Endothelial cell of umbilical vein (primary cell): ENCODE measurements around the gene CXCL6. TPM values are rescaled to one million over a fixed set of nuclear protein-coding genes. Genes with fewer than 3 reads are reported as not detected.

Experiments
- BruUV-seq: library from RNA; stranded (reverse); fragments of 400-500 nt; replicated peaks from 2 replicates; lab custom pipeline; 2021; lab: Mats Ljungman, UMichigan
- CTCF ChIA-PET: fragments of 300-600, 350-600 bp; sonication (Branson Sonifier 250); formaldehyde crosslinking; loops from one replicate; lab custom pipeline; 2021; ENCODE audit warnings: antibody characterized with exemption, inconsistent platforms; lab: Charles Lee
- POLR2A ChIA-PET: fragments of 300-600, 350-600 bp; sonication (Branson Sonifier 250); formaldehyde crosslinking; loops from one replicate; lab custom pipeline; 2021; ENCODE audit warnings: antibody characterized with exemption, inconsistent platforms; lab: Charles Lee
- DNase-seq: peaks from one replicate; pipeline ENCODE4 v3.0.0-alpha.2; 2011; ENCODE audit warnings: low read depth, low spot score
- FAIRE-seq: peaks from 2 replicates; lab custom pipeline; 2011; peaks lifted over from hg19 to GRCh38; lab: Jason Lieb, UNC
- H2AFZ ChIP-seq: 2 replicates; pipeline ENCODE4 v1.6.0; 2012; ENCODE audit warnings: low read depth, low read length, control low read depth, inconsistent platforms
- H3K27ac ChIP-seq: 2 replicates; pipeline ENCODE4 v1.5.1; 2011; ENCODE audit warnings: low read depth, mild to moderate bottlenecking, control low read depth, low read length, moderate library complexity; ENCODE audit not compliant: insufficient read depth
- H3K27me3 ChIP-seq, 2 experiments: 2 replicates each; pipeline versions ENCODE4 v1.6.0 to v1.6.1; 2011; ENCODE audit warnings: low read length in 2 of 2, mixed read lengths in 1 of 2; ENCODE audit not compliant: control insufficient read depth in 2 of 2, insufficient read depth in 2 of 2
- H3K36me3 ChIP-seq, 2 experiments: 2 replicates in 1 of 2; 3 replicates in 1 of 2; pipeline ENCODE4 v1.5.1; 2011; ENCODE audit warnings: low read length in 2 of 2, mild to moderate bottlenecking in 1 of 2, moderate library complexity in 1 of 2; ENCODE audit not compliant: control insufficient read depth in 2 of 2, insufficient read depth in 2 of 2; ENCODE audit errors: extremely low read depth in 1 of 2
- H3K4me1 ChIP-seq: 3 replicates; pipeline ENCODE4 v1.5.1; 2011; ENCODE audit warnings: mild to moderate bottlenecking, low read length; ENCODE audit not compliant: control insufficient read depth, insufficient read depth; ENCODE audit errors: extremely low read depth
- H3K4me2 ChIP-seq: 2 replicates; pipeline ENCODE4 v1.6.1; 2011; ENCODE audit warnings: low read length, control low read depth, mixed read lengths; ENCODE audit not compliant: insufficient read depth
- H3K4me3 ChIP-seq, 3 experiments: fragments of 200-600 bp in 1 of 3; sonication (generic), shearing (Covaris generic) in 1 of 3; replicated peaks in 1 of 3; 2 replicates each; pipeline ENCODE4 v1.5.1; 2011 to 2016; ENCODE audit warnings: control low read depth in 3 of 3, low read length in 3 of 3, mild to moderate bottlenecking in 2 of 3, inconsistent platforms in 1 of 3, low read depth in 1 of 3, moderate library complexity in 1 of 3; ENCODE audit not compliant: insufficient read depth in 1 of 3
- H3K79me2 ChIP-seq: 2 replicates; pipeline ENCODE4 v1.6.0; 2012; ENCODE audit warnings: low read length, inconsistent platforms; ENCODE audit not compliant: control insufficient read depth, insufficient read depth
- H3K9ac ChIP-seq: replicated peaks from 2 replicates; pipeline ENCODE3; 2011; ENCODE audit warnings: low read length, control low read depth; ENCODE audit not compliant: insufficient read depth; ENCODE audit errors: extremely low read depth
- H3K9me1 ChIP-seq: replicated peaks from 3 replicates; pipeline ENCODE4 v1.6.0; 2011; ENCODE audit warnings: mild to moderate bottlenecking, low read length; ENCODE audit not compliant: control insufficient read depth, insufficient read depth; ENCODE audit errors: extremely low read depth
- H3K9me3 ChIP-seq: replicated peaks from 2 replicates; pipeline ENCODE4 v1.5.1; 2012; ENCODE audit warnings: low read length, inconsistent platforms; ENCODE audit not compliant: control insufficient read depth, insufficient read depth
- H4K20me1 ChIP-seq: replicated peaks from 2 replicates; pipeline ENCODE3; 2011; ENCODE audit warnings: mild to moderate bottlenecking, low read length; ENCODE audit not compliant: control insufficient read depth, insufficient read depth; ENCODE audit errors: extremely low read depth
- EZH2 ChIP-seq: IDR thresholded peaks from 2 replicates; pipeline ENCODE4 v1.6.1; 2012; ENCODE audit warnings: borderline replicate concordance, low read depth, mild to moderate bottlenecking, moderate library complexity, low read length, inconsistent platforms; ENCODE audit not compliant: severe bottlenecking
- FOS ChIP-seq: IDR thresholded peaks from 2 replicates; pipeline ENCODE4 v1.6.1; 2011; ENCODE audit warnings: mild to moderate bottlenecking, low read length, moderate library complexity, borderline replicate concordance; ENCODE audit not compliant: insufficient read depth
- GATA2 ChIP-seq: IDR thresholded peaks from 2 replicates; pipeline ENCODE4 v1.7.0; 2011; ENCODE audit warnings: low read depth, mild to moderate bottlenecking, moderate library complexity, mixed read lengths, low read length; ENCODE audit not compliant: insufficient read length, insufficient read depth
- JUN ChIP-seq: IDR thresholded peaks from 2 replicates; pipeline ENCODE4 v1.6.1; 2011; ENCODE audit warnings: borderline replicate concordance, low read depth; ENCODE audit not compliant: insufficient read length, insufficient read depth
- MYC ChIP-seq: IDR thresholded peaks from one replicate; pipeline ENCODE4 v1.6.1; 2011; ENCODE audit warnings: mild to moderate bottlenecking, low read depth, low read length
- POLR2A ChIP-seq: IDR thresholded peaks from 2 replicates; pipeline ENCODE4 v1.6.1; 2012; ENCODE audit warnings: low read depth, mild to moderate bottlenecking, control low read depth, low read length
- POLR2AphosphoS5 ChIP-seq: IDR thresholded peaks from 2 replicates; pipeline ENCODE4 v1.6.1; 2012; ENCODE audit warnings: low read depth, mild to moderate bottlenecking, control low read depth, low read length, moderate library complexity; ENCODE audit not compliant: insufficient read depth
- dilution Hi-C: fragments of 300-500 bp; cut with MboI; formaldehyde crosslinking; loops from one replicate; pipeline ENCODE4 v1.15.0; 2019; ENCODE audit warnings: low sequenced_read_pairs; ENCODE audit not compliant: extremely low pct_ligation_motif_present
- intact Hi-C: fragments of 100-400 bp; cut with micrococcal nuclease; formaldehyde crosslinking; loops from one replicate; pipeline ENCODE4 v1.10.0; 2022
- polyA plus RNA-seq, 4 experiments: library from polyadenylated mRNA; depleted of rRNA in 3 of 4; stranded (reverse) in 3 of 4; unstranded in 1 of 4; fragments of >200 nt; gene quantifications; 2 replicates each; pipeline versions ENCODE4 v1.2.1 to v1.2.3, GENCODE V29; 2011 to 2012; ENCODE audit warnings: missing spikeins in 1 of 4
- total RNA-seq: library from RNA; stranded (reverse); gene quantifications from 2 replicates; pipeline ENCODE4 v1.2.3, GENCODE V29; 2021
- TF ChIP-seq, protein P1 (sequence below): IDR thresholded peaks from 2 replicates; pipeline ENCODE4 v1.6.1; 2011; ENCODE audit not compliant: insufficient read depth, insufficient read length
- TF ChIP-seq, protein P2 (sequence below), 2 donors: IDR thresholded peaks; 1 replicate in 1 of 2; 2 replicates in 1 of 2; pipeline ENCODE4 v1.5.1; 2011; ENCODE audit warnings: low read length in 2 of 2, mild to moderate bottlenecking in 2 of 2, moderate library complexity in 2 of 2, control low read depth in 1 of 2, inconsistent platforms in 1 of 2, low read depth in 1 of 2; ENCODE audit not compliant: insufficient read depth in 1 of 2; ENCODE audit errors: extremely low read depth in 1 of 2

Gene CXCL6
- total and polyA plus RNA-seq, 2 donors (not counting 3 experiments of a cell fraction or from before 2014, with no cell fraction given): 0.81 to 1.2 TPM

DNA sequence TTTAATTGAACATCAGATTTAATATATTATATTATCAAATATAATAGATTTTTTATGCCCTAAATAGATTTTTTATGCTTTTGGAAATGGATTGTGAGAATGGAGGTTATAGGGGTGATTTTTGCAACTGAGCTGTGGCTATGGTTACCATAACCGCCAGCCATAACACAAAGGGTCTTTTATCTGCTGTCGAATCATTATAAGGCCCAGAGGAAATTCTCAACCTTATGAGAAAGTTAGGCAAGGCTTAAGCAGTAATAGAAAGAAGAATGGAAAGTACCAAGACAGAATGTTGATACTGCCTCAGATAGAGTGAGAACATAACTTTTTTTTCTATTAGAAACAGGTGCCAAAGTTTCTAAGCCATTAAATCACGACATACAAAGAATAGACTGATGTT lies 26.3 kb upstream of the CXCL6 start:
- ChIA-PET CTCF (no interaction called here), POLR2A (no interaction called here)
- no peak for TF ChIP-seq POLR2AphosphoS5
- no peak for TF ChIP-seq FOS
- no peak for TF ChIP-seq GATA2
- no peak for TF ChIP-seq MYC
- no peak for TF ChIP-seq JUN
- no peak for TF ChIP-seq POLR2A
- TF ChIP-seq, protein P1, sequence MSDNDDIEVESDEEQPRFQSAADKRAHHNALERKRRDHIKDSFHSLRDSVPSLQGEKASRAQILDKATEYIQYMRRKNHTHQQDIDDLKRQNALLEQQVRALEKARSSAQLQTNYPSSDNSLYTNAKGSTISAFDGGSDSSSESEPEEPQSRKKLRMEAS: no peak
- TF ChIP-seq EZH2: no peak
- TF ChIP-seq, protein P2, sequence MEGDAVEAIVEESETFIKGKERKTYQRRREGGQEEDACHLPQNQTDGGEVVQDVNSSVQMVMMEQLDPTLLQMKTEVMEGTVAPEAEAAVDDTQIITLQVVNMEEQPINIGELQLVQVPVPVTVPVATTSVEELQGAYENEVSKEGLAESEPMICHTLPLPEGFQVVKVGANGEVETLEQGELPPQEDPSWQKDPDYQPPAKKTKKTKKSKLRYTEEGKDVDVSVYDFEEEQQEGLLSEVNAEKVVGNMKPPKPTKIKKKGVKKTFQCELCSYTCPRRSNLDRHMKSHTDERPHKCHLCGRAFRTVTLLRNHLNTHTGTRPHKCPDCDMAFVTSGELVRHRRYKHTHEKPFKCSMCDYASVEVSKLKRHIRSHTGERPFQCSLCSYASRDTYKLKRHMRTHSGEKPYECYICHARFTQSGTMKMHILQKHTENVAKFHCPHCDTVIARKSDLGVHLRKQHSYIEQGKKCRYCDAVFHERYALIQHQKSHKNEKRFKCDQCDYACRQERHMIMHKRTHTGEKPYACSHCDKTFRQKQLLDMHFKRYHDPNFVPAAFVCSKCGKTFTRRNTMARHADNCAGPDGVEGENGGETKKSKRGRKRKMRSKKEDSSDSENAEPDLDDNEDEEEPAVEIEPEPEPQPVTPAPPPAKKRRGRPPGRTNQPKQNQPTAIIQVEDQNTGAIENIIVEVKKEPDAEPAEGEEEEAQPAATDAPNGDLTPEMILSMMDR (IDR thresholded peaks at IDR 0.05; ENCODE audit: extremely low read depth in 1 of 2, insufficient read depth in 1 of 2, low read depth in 1 of 2, low read length in 2 of 2): no peak
- Histone ChIP-seq H3K9me1 (no peaks in the 10 kb centered on the region), H3K9me3 (no peaks in the 10 kb centered on the region), H3K79me2 (no peaks in the 10 kb centered on the region), H3K4me3 (no peak overlapping the region), H3K36me3 (no peaks in the 10 kb centered on the region), H4K20me1 (no peaks in the 10 kb centered on the region), H2AFZ (no peak overlapping the region), H3K4me1 (peaks cover 2% of the 10 kb centered on the region), H3K27ac (no peak overlapping the region), H3K27me3 (no peaks in the 10 kb centered on the region), H3K4me2 (no peak overlapping the region), H3K9ac (no peak overlapping the region)
- no peak for FAIRE-seq
- DNase-seq: no peak
- intact Hi-C loops: no loop called here
- BruUV-seq: no TSS peak
- dilution Hi-C loops: no loop called here
